Esophagus muscularis mucosa (tissue), 4 donors: ENCODE measurements around the gene NEO1. TPM values are rescaled to one million over a fixed set of nuclear protein-coding genes. Genes with fewer than 3 reads are reported as not detected.

Experiments used
- DNase-seq: peaks from one replicate; pipeline ENCODE4 v3.0.0-alpha.2; 2017; ENCODE audit errors: extremely low spot score
- H3K27ac ChIP-seq, 4 donors: fragments of 200-600 bp; sonication (generic); replicated peaks in 1 of 4; 1 replicate in 3 of 4; 2 replicates in 1 of 4; pipeline ENCODE4 v1.5.1; 2016 to 2019; ENCODE audit warnings: mild to moderate bottlenecking in 1 of 4
- H3K27me3 ChIP-seq, 4 donors: fragments of 200-600 bp; sonication (generic); one replicate each; pipeline versions ENCODE4 v1.5.1 to v1.6.0; 2016 to 2019
- H3K36me3 ChIP-seq, 4 donors: fragments of 200-600 bp; sonication (generic); one replicate each; pipeline ENCODE4 v1.5.1; 2016 to 2019
- H3K4me1 ChIP-seq, 4 donors: fragments of 200-600 bp; sonication (generic); one replicate each; pipeline ENCODE4 v1.5.1; 2016 to 2019
- H3K4me3 ChIP-seq, 4 donors: fragments of 200-600 bp; sonication (generic); 1 replicate in 2 of 4; 2 replicates in 2 of 4; pipeline ENCODE4 v1.5.1; 2016 to 2019; ENCODE audit warnings: mild to moderate bottlenecking in 4 of 4, moderate library complexity in 1 of 4
- H3K9me3 ChIP-seq, 4 donors: fragments of 200-600 bp; sonication (generic); 1 replicate in 3 of 4; 2 replicates in 1 of 4; pipeline ENCODE4 v1.5.1; 2016 to 2019
- EP300 ChIP-seq: sonication (generic); formaldehyde crosslinking; IDR thresholded peaks from one replicate; pipeline ENCODE4 v1.6.1; 2017; ENCODE audit warnings: antibody characterized with exemption
- POLR2A ChIP-seq: fragments of 450-650 bp; IDR thresholded peaks from one replicate; pipeline ENCODE4 v1.6.1; 2017; ENCODE audit warnings: antibody characterized with exemption, moderate library complexity, mild to moderate bottlenecking, low read depth
- POLR2AphosphoS5 ChIP-seq, 2 donors: sonication (generic); formaldehyde crosslinking; IDR thresholded peaks; one replicate each; pipeline ENCODE4 v1.6.1; 2017; ENCODE audit warnings: antibody characterized with exemption in 2 of 2
- WGBS: methylation state at CpG from one replicate; pipeline ENCODE4 v1.1.5; 2018; 5-methylcytosine and 5-hydroxymethylcytosine counted together
- intact Hi-C: fragments of 100-400 bp; cut with DNase I; formaldehyde crosslinking; loops from one replicate; pipeline ENCODE4 v1.15.1; 2023
- total RNA-seq, 4 donors: library from RNA; depleted of rRNA; stranded (reverse); fragments of >200 nt; gene quantifications; one replicate each; pipeline versions ENCODE4 v1.1.0 to v1.2.1, GENCODE V29; 2016
- TF ChIP-seq, protein P1 (sequence below), 3 experiments: fragments of 200-600 bp in 2 of 3; fragments of 450-650 bp in 1 of 3; sonication (generic) in 2 of 3; IDR thresholded peaks; one replicate each; pipeline ENCODE4 v1.5.1; 2017 to 2019; ENCODE audit warnings: antibody characterized with exemption in 3 of 3, mild to moderate bottlenecking in 2 of 3, moderate library complexity in 1 of 3

NEO1 gene
- total RNA-seq, 4 donors from 2014 or later, result 38.2 to 61.2 (median 53.5) TPM

DNA sequence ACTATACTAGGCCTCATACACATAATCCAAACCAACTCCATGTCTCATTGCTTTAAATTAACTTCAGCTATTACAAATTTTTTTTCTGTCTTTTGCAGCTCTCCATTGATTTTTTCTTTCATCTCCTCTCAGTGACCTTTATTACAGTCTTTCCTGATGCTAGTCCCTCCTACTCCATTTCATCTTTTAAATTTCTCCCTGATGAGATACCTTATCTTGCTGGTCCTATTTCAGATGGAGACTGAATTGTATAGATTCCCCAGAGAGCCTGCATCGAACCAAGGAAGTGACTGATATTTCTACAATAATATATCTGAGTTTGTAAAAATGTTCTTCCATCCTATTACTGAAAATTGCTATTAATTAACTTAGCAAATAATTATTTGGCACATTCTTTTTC is 45.7 kb upstream of the NEO1 start:
- no peak overlapping the region for H3K27ac ChIP-seq
- peaks cover 0 to 8% (median 2%) of the 10 kb centered on the region in 4 donors for H3K4me1 ChIP-seq
- no peak overlapping the region for H3K4me3 ChIP-seq
- H3K36me3 ChIP-seq, result no peaks in the 10 kb centered on the region
- 94% methylated on average over 1 of the region's 1 CpG for WGBS
- TF ChIP-seq EP300 (no peak), POLR2AphosphoS5 (IDR thresholded peaks at IDR 0.05) (no peak), POLR2A (no peak)
- TF ChIP-seq, protein P1, sequence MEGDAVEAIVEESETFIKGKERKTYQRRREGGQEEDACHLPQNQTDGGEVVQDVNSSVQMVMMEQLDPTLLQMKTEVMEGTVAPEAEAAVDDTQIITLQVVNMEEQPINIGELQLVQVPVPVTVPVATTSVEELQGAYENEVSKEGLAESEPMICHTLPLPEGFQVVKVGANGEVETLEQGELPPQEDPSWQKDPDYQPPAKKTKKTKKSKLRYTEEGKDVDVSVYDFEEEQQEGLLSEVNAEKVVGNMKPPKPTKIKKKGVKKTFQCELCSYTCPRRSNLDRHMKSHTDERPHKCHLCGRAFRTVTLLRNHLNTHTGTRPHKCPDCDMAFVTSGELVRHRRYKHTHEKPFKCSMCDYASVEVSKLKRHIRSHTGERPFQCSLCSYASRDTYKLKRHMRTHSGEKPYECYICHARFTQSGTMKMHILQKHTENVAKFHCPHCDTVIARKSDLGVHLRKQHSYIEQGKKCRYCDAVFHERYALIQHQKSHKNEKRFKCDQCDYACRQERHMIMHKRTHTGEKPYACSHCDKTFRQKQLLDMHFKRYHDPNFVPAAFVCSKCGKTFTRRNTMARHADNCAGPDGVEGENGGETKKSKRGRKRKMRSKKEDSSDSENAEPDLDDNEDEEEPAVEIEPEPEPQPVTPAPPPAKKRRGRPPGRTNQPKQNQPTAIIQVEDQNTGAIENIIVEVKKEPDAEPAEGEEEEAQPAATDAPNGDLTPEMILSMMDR (IDR thresholded peaks at IDR 0.05), result no peak
- no peak for DNase-seq
- H3K9me3 ChIP-seq, result no peaks in the 10 kb centered on the region
- H3K27me3 ChIP-seq, result peaks cover 0 to 6% (median 0%) of the 10 kb centered on the region in 4 donors
- intact Hi-C loops, result no loop called here

DNA sequence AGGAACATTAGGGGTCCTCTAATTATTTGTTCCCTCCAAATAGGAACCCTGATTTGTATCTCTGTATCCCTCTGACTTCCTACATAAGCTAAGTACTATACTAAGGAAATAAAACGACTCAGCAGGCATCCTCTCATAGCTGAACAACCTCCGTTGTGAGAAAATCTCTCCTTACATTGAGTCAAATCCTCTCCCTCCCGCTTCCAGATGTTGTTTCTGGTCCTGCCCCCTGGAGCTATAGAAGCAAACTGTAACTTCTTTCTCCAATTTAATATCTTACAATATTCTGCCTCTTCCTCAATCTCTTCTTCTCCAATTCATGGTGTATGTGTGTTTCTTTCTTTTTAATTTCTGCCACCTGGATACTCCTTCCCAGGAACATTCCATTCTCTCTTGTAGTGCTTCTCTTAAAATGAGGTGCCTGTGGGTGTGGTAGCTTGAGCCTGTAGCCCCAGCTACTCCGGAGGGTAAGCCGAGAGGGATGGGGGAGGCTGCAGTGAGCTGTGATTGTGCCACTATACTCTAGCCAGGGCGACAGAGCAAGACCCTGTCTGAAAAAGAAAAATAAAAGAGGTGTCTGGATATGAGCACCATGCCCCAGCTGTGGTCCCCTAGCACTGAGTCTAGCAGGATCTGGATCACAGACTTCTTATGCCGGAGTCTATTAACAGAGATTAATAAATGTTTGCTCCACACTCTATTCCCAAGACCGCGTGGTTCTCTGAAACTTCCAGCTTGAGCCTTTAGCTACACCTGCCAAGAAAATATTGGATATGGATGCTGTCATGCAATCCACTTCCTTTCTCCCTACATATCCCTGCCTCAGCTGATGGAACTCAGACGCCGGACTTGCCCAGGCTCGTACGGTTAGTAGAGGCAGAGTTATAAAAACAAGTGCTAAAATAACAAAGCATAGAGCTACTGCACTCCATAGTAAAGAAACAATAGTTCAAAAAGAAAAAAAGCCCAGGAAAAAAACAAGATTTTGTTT is 42.9 kb upstream of the NEO1 start:
- no peak overlapping the region for H3K4me3 ChIP-seq
- intact Hi-C loops, result no loop called here

DNA sequence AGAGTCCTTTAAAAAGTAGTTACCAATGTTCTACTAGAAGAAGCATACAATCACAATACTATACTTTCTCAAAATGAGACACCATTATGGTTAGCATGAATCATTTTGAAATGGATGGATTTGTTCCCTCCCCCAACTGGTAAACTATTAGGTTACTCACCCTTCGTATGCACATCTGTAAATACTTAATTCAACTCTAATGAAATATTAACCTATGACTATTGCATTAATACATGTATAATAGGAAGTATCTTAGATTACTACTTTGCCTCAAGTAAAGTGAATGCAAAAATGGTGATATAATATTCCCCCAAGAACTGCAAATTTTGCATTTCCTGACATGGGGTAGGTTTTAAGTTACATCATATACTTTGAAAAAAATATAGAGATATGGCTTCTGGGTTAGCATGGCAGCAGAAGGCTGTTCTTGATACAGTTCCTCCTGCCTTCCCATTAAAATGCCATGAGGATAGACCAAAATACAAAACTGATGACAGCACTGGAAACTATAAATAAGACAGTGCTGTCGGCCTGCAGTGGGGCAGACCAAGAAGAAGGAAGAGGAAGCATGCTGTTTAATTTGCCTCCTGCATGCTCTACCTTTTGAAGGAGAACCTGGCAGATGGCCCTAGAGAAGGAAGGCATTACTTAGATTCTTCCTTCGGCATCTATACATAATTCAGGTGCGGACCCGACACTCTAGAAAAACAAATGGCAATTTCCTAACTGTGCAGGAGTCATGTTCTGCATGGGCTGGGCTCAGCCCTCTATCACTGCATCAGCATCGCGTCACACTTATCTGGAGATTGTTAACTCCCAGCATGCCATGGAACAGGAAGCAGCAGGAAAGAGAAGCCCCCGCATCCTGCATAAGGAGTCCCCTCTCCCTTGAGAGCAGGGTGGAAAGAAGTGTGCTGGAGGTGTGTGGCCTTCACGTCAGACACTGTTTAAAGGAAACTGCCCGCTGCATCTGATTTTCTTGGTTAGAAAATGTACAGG is 41.8 kb upstream of the NEO1 start:
- Histone ChIP-seq H3K36me3 (no peaks in the 10 kb centered on the region), H3K9me3 (no peaks in the 10 kb centered on the region), H3K27ac (no peak overlapping the region), H3K4me1 (peaks cover 0 to 8% (median 2%) of the 10 kb centered on the region in 4 donors), H3K27me3 (peaks cover 0 to 6% (median 0%) of the 10 kb centered on the region in 4 donors), H3K4me3 (no peak overlapping the region)
- TF ChIP-seq, protein P1 (IDR thresholded peaks at IDR 0.05), result no peak
- no peak for TF ChIP-seq EP300
- no peak for TF ChIP-seq POLR2AphosphoS5 (IDR thresholded peaks at IDR 0.05)
- no peak for TF ChIP-seq POLR2A
- 68% methylated on average over 10 of the region's 10 CpGs for WGBS
- no peak for DNase-seq
- intact Hi-C loops, result no loop called here

More for the DNA sequence above, 42.9 kb upstream of the NEO1 start:
- WGBS, result 49% methylated on average over 13 of the region's 13 CpGs
- H3K27me3 ChIP-seq, result peaks cover 0 to 6% (median 0%) of the 10 kb centered on the region in 4 donors
- no peak overlapping the region for H3K27ac ChIP-seq
- TF ChIP-seq EP300 (no peak), POLR2AphosphoS5 (IDR thresholded peaks at IDR 0.05) (no peak), POLR2A (no peak)
- TF ChIP-seq, protein P1 (IDR thresholded peaks at IDR 0.05), result no peak
- peaks cover 0 to 8% (median 2%) of the 10 kb centered on the region in 4 donors for H3K4me1 ChIP-seq
- DNase-seq, result no peak
- no peaks in the 10 kb centered on the region for H3K9me3 ChIP-seq
- no peaks in the 10 kb centered on the region for H3K36me3 ChIP-seq

DNA sequence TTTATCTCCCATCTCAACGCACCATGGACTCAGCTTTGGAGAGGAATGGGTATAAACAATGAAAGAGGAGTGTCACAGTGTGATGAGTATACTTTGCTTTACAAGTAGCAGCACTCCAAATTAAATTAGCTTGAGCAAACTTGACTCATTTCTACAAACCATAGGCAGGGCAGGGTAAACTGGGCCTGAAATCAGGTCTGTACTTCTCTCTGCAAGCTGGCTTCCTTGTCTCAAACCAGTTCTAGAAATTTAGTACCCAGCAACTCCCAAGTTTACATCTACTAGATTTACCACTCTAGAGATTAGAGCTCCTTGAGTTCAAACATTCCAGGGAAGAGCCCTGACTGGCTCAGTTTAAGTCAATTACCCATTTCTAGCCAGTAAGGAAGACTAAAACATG is 37.4 kb upstream of the NEO1 start:
- intact Hi-C loops, result no loop called here
- no peak for DNase-seq
- Histone ChIP-seq H3K27me3 (no peaks in the 10 kb centered on the region), H3K4me3 (no peak overlapping the region), H3K4me1 (peaks cover 0 to under 1% (median 0%) of the 10 kb centered on the region in 4 donors), H3K27ac (no peak overlapping the region), H3K9me3 (no peaks in the 10 kb centered on the region), H3K36me3 (no peaks in the 10 kb centered on the region)
- TF ChIP-seq, protein P1 (IDR thresholded peaks at IDR 0.05), result no peak
- TF ChIP-seq POLR2A, result no peak
- TF ChIP-seq EP300, result no peak
- TF ChIP-seq POLR2AphosphoS5 (IDR thresholded peaks at IDR 0.05), result no peak
- WGBS, result 89% methylated on average over 1 of the region's 1 CpG
